K562 (cell line): Measurements from ENCODE around the gene EGFR. TPM values are rescaled to one million over a fixed set of nuclear protein-coding genes. Genes with fewer than 3 reads are reported as not detected.

Experiments used
- ATAC-seq: fragments of 200-7000 bp; cut with Tn5 transposase; 3 replicates; pipeline ENCODE4 v1.9.1; 2020; ENCODE audit warnings: moderate library complexity
- BruUV-seq: library from RNA; stranded (reverse); fragments of 400-500 nt; replicated peaks from 2 replicates; lab custom pipeline; 2021; lab: Mats Ljungman, UMichigan
- CTCF ChIA-PET: fragments of 300-600 bp; formaldehyde crosslinking; extraction: SDS; loops from one replicate; lab custom pipeline; 2021; ENCODE audit warnings: low intra/inter-chr PET ratio; lab: Yijun Ruan, JAX
- POLR2A ChIA-PET: fragments of 300-600, 350-650 bp; sonication (Branson Sonifier 250); formaldehyde crosslinking; extraction: SDS; loops from one replicate; lab custom pipeline; 2021; ENCODE audit warnings: antibody characterized with exemption, inconsistent platforms; lab: Yijun Ruan, JAX
- DNase-seq, 4 experiments: peaks; one replicate each; pipeline versions ENCODE4 v3.0.0 to v3.0.0-alpha.2; 2011 to 2018; ENCODE audit warnings: low spot score in 3 of 4, mixed read lengths in 3 of 4; ENCODE audit errors: extremely low read depth in 1 of 4
- FAIRE-seq: peaks from 2 replicates; lab custom pipeline; 2011; peaks lifted over from hg19 to GRCh38; lab: Jason Lieb, UNC
- H2AFZ ChIP-seq: 2 replicates; pipeline ENCODE4 v1.6.0; 2011; ENCODE audit warnings: low read depth, low read length, control low read depth, inconsistent platforms
- H3K27ac ChIP-seq: fragments of 200-600 bp; 3 replicates; pipeline ENCODE4 v1.8.0; 2011; ENCODE audit warnings: low read depth, mild to moderate bottlenecking, control low read depth, inconsistent platforms, low read length, moderate library complexity, mixed read lengths; ENCODE audit errors: extremely low read depth
- H3K27me3 ChIP-seq, 2 experiments: fragments of 300-600 bp in 1 of 2; 2 replicates in 1 of 2; 3 replicates in 1 of 2; pipeline versions ENCODE4 v1.6.0 to v1.8.0; 2011; ENCODE audit warnings: inconsistent platforms in 2 of 2, low read length in 2 of 2, mild to moderate bottlenecking in 1 of 2, mixed read lengths in 1 of 2, moderate library complexity in 1 of 2; ENCODE audit not compliant: control insufficient read depth in 2 of 2, insufficient read depth in 2 of 2
- H3K36me3 ChIP-seq: fragments of 300-600 bp; 3 replicates; pipeline ENCODE4 v1.8.0; 2011; ENCODE audit warnings: mild to moderate bottlenecking, low read length, inconsistent platforms; ENCODE audit not compliant: control insufficient read depth, insufficient read depth
- H3K4me1 ChIP-seq, 2 experiments: fragments of 200-600 bp in 1 of 2; replicated peaks in 1 of 2; 2 replicates in 1 of 2; 3 replicates in 1 of 2; pipeline versions ENCODE4 v1.5.1 to v1.8.0; 2011; ENCODE audit warnings: inconsistent platforms in 2 of 2, low read length in 2 of 2, mild to moderate bottlenecking in 1 of 2, mixed read lengths in 1 of 2, moderate library complexity in 1 of 2; ENCODE audit not compliant: control insufficient read depth in 2 of 2, insufficient read depth in 2 of 2
- H3K4me2 ChIP-seq: 2 replicates; pipeline ENCODE4 v1.6.1; 2011; ENCODE audit warnings: low read length, control low read depth, inconsistent platforms, mixed read lengths; ENCODE audit not compliant: insufficient read depth
- H3K4me3 ChIP-seq: fragments of 200-600 bp; sonication (generic), shearing (Covaris generic); 2 replicates; pipeline ENCODE4 v1.5.1; 2016; ENCODE audit warnings: control low read depth, inconsistent platforms
- H3K79me2 ChIP-seq: fragments of 200-600 bp; 3 replicates; pipeline ENCODE4 v1.8.0; 2011; ENCODE audit warnings: low read length, inconsistent platforms; ENCODE audit not compliant: control insufficient read depth, insufficient read depth
- H3K9ac ChIP-seq, 2 experiments: 2 replicates each; pipeline versions ENCODE4 v1.6.0 to v1.6.1; 2011; ENCODE audit warnings: low read depth in 2 of 2, low read length in 2 of 2, control low read depth in 1 of 2, inconsistent platforms in 1 of 2, mild to moderate bottlenecking in 1 of 2, mixed read lengths in 1 of 2; ENCODE audit not compliant: insufficient read depth in 1 of 2
- H3K9me1 ChIP-seq: one replicate; pipeline ENCODE4 v1.6.0; 2011; ENCODE audit warnings: inconsistent platforms, mild to moderate bottlenecking, low read length, moderate library complexity; ENCODE audit not compliant: control insufficient read depth, insufficient read depth
- H3K9me3 ChIP-seq: replicated peaks from 2 replicates; pipeline ENCODE4 v1.5.1; 2011; ENCODE audit warnings: low read depth, low read length, inconsistent platforms; ENCODE audit not compliant: control insufficient read depth, insufficient read depth
- H4K20me1 ChIP-seq: replicated peaks from 2 replicates; pipeline ENCODE4 v1.6.1; 2011; ENCODE audit warnings: low read length, inconsistent platforms, mixed read lengths; ENCODE audit not compliant: control insufficient read depth, insufficient read depth
- DDX20 ChIP-seq: fragments of 450-650 bp; IDR thresholded peaks from 2 replicates; pipeline ENCODE4 v1.6.1; 2016; ENCODE audit warnings: missing genetic modification characterization, low read depth, mild to moderate bottlenecking, missing compliant biosample characterization, moderate library complexity
- FOS ChIP-seq: IDR thresholded peaks from 3 replicates; pipeline ENCODE4 v1.6.1; 2011; ENCODE audit not compliant: insufficient read length; ENCODE audit errors: extremely low read depth
- IRF1 ChIP-seq: sonication (generic); formaldehyde crosslinking; IDR thresholded peaks from 2 replicates; pipeline ENCODE4 v1.8.0; 2022; ENCODE audit warnings: missing genetic modification reagents, mild to moderate bottlenecking, borderline replicate concordance
- TAF15 ChIP-seq: fragments of 200-400 bp; formaldehyde crosslinking; IDR thresholded peaks from 2 replicates; pipeline ENCODE4 v1.6.1; 2017; ENCODE audit warnings: mild to moderate bottlenecking, low read depth, low read length, moderate library complexity
- ZNF184 ChIP-seq: sonication (generic); formaldehyde crosslinking; IDR thresholded peaks from 2 replicates; pipeline ENCODE4 v1.5.0; 2020; ENCODE audit warnings: missing genetic modification reagents
- WGBS: fragments of 100-300 bp; shearing (Covaris generic); methylation state at CpG from one replicate; pipeline ENCODE4 v1.1.6; 2016; ENCODE audit warnings: low coverage, mixed read lengths; ENCODE audit not compliant: insufficient coverage; ENCODE audit errors: missing lambda C conversion rate; 5-methylcytosine and 5-hydroxymethylcytosine counted together
- in situ Hi-C: fragments of 300-500 bp; cut with MboI; formaldehyde crosslinking; loops from 4 replicates; pipeline ENCODE4 v1.15.0; 2018; ENCODE audit warnings: inconsistent platforms, mixed read lengths
- intact Hi-C: fragments of 100-400 bp; cut with micrococcal nuclease; formaldehyde crosslinking; loops from 2 replicates; pipeline ENCODE4 v1.14.2; 2022
- polyA plus RNA-seq, 8 experiments: library from polyadenylated mRNA; depleted of rRNA in 4 of 8; stranded (reverse) in 5 of 8; unstranded in 3 of 8; fragments of >200 nt; fragmentation: Nextera tagmentation in 2 of 8; fragmentation: Illumina TruSeq in 1 of 8; extraction: Ambion mirVana in 2 of 8; extraction: Trizol in 1 of 8; gene quantifications; 2 replicates each; pipeline versions ENCODE4 v1.2.1 to v1.2.3, GENCODE V29; 2011 to 2014; ENCODE audit warnings: inconsistent platforms in 1 of 8, missing spikeins in 1 of 8
- total RNA-seq, 7 experiments: library from RNA; depleted of rRNA in 6 of 7; stranded (reverse); fragments of >200 nt in 6 of 7; fragmentation: Illumina TruSeq in 2 of 7; extraction: Trizol in 2 of 7; gene quantifications; 2 replicates each; pipeline versions ENCODE4 v1.2.1 to v1.2.3, GENCODE V29; 2011 to 2021; ENCODE audit warnings: low replicate concordance in 1 of 7

Gene EGFR
- total and polyA plus RNA-seq, 9 of the 15 experiments (the other 6 are each of a cell fraction or from before 2014, with no cell fraction given) = 0.13 TPM; not detected in 8

- intact Hi-C loops (no loop called here), in situ Hi-C loops (no loop called here)
- ChIA-PET CTCF (no interaction called here), POLR2A (no interaction called here)
- BruUV-seq = no TSS peak
- Histone ChIP-seq H3K9me1 (no peaks in the 10 kb centered on the region), H3K4me2 (no peak overlapping the region), H2AFZ (no peak overlapping the region), H3K4me1 (no peaks in the 10 kb centered on the region), H3K9me3 (0 out of 2 replicates have a peak, but pooled peaks cover 8% of the 10 kb centered on the region), H3K79me2 (no peaks in the 10 kb centered on the region), H3K4me3 (no peak overlapping the region), H3K27ac (no peak overlapping the region), H4K20me1 (no peaks in the 10 kb centered on the region), H3K36me3 (no peaks in the 10 kb centered on the region), H3K27me3 (peaks cover 0 to 16% of the 10 kb centered on the region in 2 experiments; a peak in 2 of 5 replicates), H3K9ac (no peak overlapping the region)
- TF ChIP-seq FOS (no peak), TAF15 (no peak), IRF1 (CRISPR knock-in tag) (no peak), DDX20 (tag) (no peak), ZNF184 (no peak)
- DNase-seq = no peak
- FAIRE-seq = no peak
- WGBS = 1% methylated on average over 13 of the region's 13 CpGs
- ATAC-seq = no peak
Observed at GRCh38 chr7:55202150-55202913, 183.5 kb downstream of the EGFR start.
